Calu3 (cell line): ENCODE measurements around the gene CHAF1A. TPM values are rescaled to one million over a fixed set of nuclear protein-coding genes. Genes with fewer than 3 reads are reported as not detected.

Experiments used
- BruUV-seq: library from RNA; stranded (reverse); fragments of 400-500 nt; replicated peaks from 2 replicates; lab custom pipeline; 2021; lab: Mats Ljungman, UMichigan
- CTCF ChIA-PET: fragments of 300-600 bp; sonication (Branson Sonifier 250); formaldehyde crosslinking; loops from one replicate; lab custom pipeline; 2022; ENCODE audit warnings: antibody characterized with exemption; lab: Charles Lee
- DNase-seq: peaks from one replicate; pipeline ENCODE4 v3.0.0; 2022
- H3K27ac Mint-ChIP-seq: one replicate; pipeline ENCODE4 v1.8.0; 2022; ENCODE audit warnings: mixed read lengths; ENCODE audit not compliant: unreplicated experiment
- H3K27me3 Mint-ChIP-seq: one replicate; pipeline ENCODE4 v1.8.0; 2022; ENCODE audit warnings: mixed read lengths; ENCODE audit not compliant: unreplicated experiment
- H3K36me3 Mint-ChIP-seq: one replicate; pipeline ENCODE4 v1.8.0; 2022; ENCODE audit warnings: mild to moderate bottlenecking, moderate library complexity, mixed read lengths; ENCODE audit not compliant: insufficient read depth, unreplicated experiment
- H3K4me1 Mint-ChIP-seq: one replicate; pipeline ENCODE4 v1.8.0; 2022; ENCODE audit warnings: mild to moderate bottlenecking, low read depth, mixed read lengths; ENCODE audit not compliant: unreplicated experiment
- H3K4me3 Mint-ChIP-seq: one replicate; pipeline ENCODE4 v1.8.0; 2022; ENCODE audit warnings: mild to moderate bottlenecking, low read depth, moderate library complexity, mixed read lengths; ENCODE audit not compliant: unreplicated experiment
- H3K9me3 Mint-ChIP-seq: one replicate; pipeline ENCODE4 v1.8.0; 2022; ENCODE audit warnings: low read depth, mixed read lengths; ENCODE audit not compliant: unreplicated experiment
- CTCF ChIP-seq: fragments of 200-600 bp; IDR thresholded peaks from one replicate; pipeline ENCODE4 v1.8.0; 2022; ENCODE audit warnings: antibody characterized with exemption; ENCODE audit not compliant: unreplicated experiment
- intact Hi-C: fragments of 100-400 bp; cut with micrococcal nuclease; formaldehyde crosslinking; loops from one replicate; pipeline ENCODE4 v1.10.0; 2022; ENCODE audit not compliant: unreplicated experiment
- total RNA-seq: library from RNA; stranded (reverse); gene quantifications from 2 replicates; pipeline ENCODE4 v1.2.3, GENCODE V29; 2022

The CHAF1A gene
- total RNA-seq, 1 experiment from 2014 or later: 43.3 TPM

GRCh38 chr19:4360081-4360569 is 42.3 kb upstream of the CHAF1A start:
- no peaks in the 10 kb centered on the region for H3K9me3 Mint-ChIP-seq
- no peaks in the 10 kb centered on the region for H3K4me1 Mint-ChIP-seq
- H3K27ac Mint-ChIP-seq: no peak overlapping the region
- peaks cover 23% of the 10 kb centered on the region for H3K36me3 Mint-ChIP-seq
- DNase-seq: no peak
- no peaks in the 10 kb centered on the region for H3K27me3 Mint-ChIP-seq
- CTCF ChIA-PET: no interaction called here
- no peak for TF ChIP-seq CTCF
- H3K4me3 Mint-ChIP-seq: no peak overlapping the region
- no TSS peak for BruUV-seq
- intact Hi-C loops: no loop called here

DNA sequence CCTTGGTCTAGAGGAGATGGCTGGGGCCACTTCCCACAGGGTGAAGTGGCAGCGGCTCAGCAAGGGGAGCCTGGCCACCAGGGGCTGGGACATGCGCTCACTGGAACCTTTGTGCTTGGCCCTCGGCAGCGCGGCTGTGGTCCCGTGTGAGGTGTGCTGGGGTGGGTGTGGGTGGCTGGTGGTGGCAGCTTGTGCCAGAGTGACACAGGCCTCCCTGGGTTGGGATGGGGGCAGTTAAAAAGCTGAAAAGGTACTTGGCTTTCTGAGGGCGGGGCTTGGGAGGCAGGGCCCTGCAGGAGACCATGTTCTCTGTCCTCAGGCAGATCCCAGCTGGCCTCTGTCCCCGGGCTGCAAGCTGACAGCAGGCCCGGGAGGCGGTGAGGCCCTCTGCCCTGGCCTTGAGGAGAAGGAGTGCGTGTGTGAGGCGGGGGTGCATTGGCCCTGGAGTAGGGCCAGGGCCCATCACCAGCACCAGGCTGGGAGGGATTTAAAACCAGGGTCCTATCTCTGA is 41.7 kb upstream of the CHAF1A start:
- Mint-ChIP-seq H3K4me1 (no peaks in the 10 kb centered on the region), H3K27ac (no peak overlapping the region), H3K4me3 (no peak overlapping the region), H3K36me3 (peaks cover 21% of the 10 kb centered on the region), H3K9me3 (no peaks in the 10 kb centered on the region), H3K27me3 (no peaks in the 10 kb centered on the region)
- CTCF ChIA-PET: no interaction called here
- intact Hi-C loops: no loop called here
- no peak for TF ChIP-seq CTCF
- TSS peak; percentile 57 for BruUV-seq
- no peak for DNase-seq

DNA sequence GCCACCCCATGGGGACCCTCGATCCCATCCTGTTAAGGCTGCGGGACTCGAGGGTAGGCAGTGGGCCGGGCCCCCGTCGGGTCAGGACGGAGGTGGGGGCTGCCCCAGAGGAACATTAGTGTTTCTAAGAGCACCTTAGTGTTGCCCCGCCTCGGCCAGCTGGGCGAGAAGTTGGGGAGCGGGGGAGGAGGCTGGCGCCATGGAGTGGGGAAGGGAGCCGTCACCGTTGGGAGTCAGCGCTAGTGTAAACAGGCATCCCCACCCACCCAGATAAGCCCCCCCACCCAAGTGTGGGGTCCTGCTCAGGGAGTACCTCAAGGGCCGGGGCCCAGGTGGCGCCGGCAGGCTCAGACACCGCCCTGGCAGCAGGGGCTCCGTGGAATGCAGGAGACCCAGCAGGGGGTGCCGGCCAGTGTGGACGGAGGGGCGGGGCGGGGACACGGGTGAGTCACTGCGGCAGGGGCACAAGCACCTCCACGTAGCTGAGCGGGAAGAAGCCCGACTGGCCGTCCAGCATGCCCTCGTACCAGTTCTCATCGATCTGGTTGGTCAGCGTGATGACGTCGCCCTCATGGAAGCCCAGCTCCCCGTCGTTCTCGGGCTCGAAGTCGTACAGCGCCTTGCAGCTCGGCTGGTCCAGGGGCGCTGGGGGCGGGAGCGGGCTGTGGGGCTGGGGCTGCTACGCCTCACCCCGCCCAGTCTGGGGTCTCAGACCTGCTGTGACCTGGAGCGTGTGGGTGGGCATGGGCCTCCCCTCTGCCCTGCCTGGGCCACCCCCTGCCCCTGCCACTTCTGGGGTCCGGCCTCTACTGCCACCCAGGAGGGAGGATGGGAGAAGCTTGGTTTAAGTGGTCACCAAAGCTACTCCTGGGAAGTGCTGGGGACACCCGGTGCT is 41.0 kb upstream of the CHAF1A start:
- peaks cover 24% of the 10 kb centered on the region for H3K36me3 Mint-ChIP-seq
- H3K9me3 Mint-ChIP-seq: no peaks in the 10 kb centered on the region
- H3K27me3 Mint-ChIP-seq: no peaks in the 10 kb centered on the region
- no peak for DNase-seq
- H3K4me1 Mint-ChIP-seq: no peaks in the 10 kb centered on the region
- no TSS peak for BruUV-seq
- no peak overlapping the region for H3K4me3 Mint-ChIP-seq
- intact Hi-C loops: no loop called here
- H3K27ac Mint-ChIP-seq: no peak overlapping the region
- TF ChIP-seq CTCF: no peak
- CTCF ChIA-PET: interaction anchor here (0.9 kb wide), 1 partner anchor 78 kb away, joined by 4 read pairs; no protein-coding TSS in a partner anchor

DNA sequence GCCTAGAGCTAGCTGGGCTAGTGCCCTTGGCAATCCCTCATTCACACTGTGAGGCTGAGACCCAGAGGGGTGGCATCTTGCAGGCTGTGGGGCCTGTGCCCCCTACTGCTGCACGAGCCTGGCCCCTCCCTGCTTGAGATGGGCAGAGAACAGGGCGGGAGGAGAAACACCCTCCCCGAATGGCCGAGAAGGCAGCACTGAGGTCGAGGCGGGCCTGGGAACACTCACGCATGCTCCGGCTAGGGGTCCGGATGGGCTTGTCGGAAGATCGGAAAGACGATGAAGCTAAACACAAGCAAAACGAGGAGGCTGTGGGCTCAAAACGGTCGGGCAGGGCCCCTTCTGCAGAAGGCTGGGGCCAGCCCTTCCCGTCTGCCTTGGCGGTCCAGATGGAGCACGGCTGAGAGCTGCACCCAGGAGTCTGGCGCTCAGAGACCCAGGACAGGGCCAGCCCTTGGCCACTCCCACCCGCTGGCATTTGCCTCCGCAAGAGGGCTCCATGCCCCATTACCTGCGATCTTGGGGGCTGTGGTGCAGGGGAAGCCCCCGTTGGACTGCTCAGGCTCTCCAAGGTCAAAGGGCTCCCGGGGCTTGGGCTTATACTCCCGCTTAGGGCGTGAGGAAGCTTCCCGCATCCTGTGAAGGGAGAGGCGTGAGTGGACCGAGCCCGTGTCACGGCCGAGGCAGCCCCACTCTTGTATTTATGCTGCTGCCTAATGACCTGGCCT is 40.2 kb upstream of the CHAF1A start:
- H3K36me3 Mint-ChIP-seq: peaks cover 30% of the 10 kb centered on the region
- no peaks in the 10 kb centered on the region for H3K27me3 Mint-ChIP-seq
- no peaks in the 10 kb centered on the region for H3K4me1 Mint-ChIP-seq
- no peaks in the 10 kb centered on the region for H3K9me3 Mint-ChIP-seq
- no TSS peak for BruUV-seq
- no peak for TF ChIP-seq CTCF
- DNase-seq: no peak
- intact Hi-C loops: no loop called here
- no peak overlapping the region for H3K4me3 Mint-ChIP-seq
- H3K27ac Mint-ChIP-seq: no peak overlapping the region
- CTCF ChIA-PET: interaction anchor here (0.6 to 0.9 kb wide), 2 partner anchors 77 to 365 kb away, joined by 4 to 5 read pairs; no protein-coding TSS in a partner anchor
